HG03159 (cell line): ENCODE results near the gene UMODL1.
A peak's percentile ranks its signal among the peaks of the same experiment; 100 is the strongest.
"Not testable (repeated sequence)": the region's sequence is repeated elsewhere in the genome, so short reads cannot be mapped to it uniquely, and the experiment has no call there.

Experiments used
- ATAC-seq: cut with Tn5 transposase; IDR thresholded peaks from one replicate; pipeline ENCODE4 v1.9.1; 2021; ENCODE audit warnings: mild to moderate bottlenecking, moderate library complexity; ENCODE audit not compliant: unreplicated experiment

Gene UMODL1

DNA sequence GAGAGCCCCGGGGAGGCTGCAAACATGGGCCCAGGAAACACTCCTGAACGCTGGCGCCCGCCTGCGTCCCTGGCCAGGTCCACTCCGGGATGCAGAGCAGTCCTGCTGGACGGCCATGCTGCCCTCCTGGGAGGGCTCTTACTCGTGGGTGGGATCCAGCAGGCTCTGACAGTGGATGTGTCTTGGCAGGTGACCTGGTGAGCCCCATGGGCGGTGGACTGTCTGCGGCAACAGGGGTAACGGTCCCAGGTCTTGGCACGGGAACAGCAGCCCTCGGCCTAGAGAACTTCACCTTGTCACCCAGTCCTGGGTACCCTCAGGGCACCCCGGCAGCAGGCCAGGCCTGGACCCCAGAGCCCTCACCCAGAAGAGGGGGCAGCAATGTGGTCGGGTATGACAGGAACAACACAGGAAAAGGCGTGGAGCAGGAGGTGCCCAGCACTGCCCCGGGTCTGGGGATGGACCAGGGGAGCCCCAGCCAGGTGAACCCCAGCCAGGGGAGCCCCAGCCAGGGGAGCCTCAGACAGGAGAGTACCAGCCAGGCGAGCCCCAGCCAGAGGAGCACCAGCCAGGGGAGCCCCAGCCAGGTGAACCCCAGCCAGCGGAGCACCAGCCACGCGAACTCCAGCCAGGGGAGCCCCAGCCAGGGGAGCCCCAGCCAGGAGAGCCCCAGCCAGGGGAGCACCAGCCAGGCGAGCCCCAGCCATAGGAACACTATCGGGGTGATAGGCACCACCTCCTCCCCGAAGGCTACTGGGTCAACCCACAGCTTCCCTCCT lies 39.8 kb downstream of the UMODL1 start:
- ATAC-seq, result no peak

DNA sequence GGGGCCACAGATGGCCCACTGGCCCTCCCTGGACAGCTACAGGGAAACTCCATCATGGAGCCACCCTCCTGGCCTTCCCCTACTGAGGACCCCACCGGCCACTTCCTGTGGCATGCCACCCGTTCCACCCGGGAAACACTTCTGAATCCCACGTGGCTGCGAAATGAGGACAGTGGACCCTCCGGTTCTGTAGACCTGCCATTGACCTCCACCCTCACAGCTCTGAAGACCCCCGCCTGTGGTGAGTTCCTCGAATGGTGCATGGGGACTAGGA lies 40.3 kb downstream of the UMODL1 start:
- ATAC-seq, result no peak

DNA sequence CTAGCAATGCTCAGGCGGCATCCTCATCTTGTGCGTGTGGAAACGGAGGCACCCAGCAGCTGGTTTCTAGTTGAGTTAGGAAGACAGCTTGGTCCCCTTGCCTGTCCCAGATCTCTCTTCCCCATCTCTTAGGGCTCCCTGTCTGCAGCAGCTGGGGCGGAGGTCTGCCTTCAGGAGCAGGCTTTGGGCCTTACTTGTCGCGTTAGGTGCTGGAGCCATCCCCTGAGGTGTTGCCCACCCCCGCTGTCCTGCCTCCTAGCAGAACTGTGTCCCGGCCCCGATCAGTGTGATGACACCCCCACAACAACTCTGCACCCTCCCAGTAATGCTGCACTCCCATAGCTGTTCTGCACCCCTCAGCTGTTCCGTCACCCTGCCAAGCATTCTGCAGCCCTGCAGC lies 40.7 kb downstream of the UMODL1 start:
- no peak for ATAC-seq

DNA sequence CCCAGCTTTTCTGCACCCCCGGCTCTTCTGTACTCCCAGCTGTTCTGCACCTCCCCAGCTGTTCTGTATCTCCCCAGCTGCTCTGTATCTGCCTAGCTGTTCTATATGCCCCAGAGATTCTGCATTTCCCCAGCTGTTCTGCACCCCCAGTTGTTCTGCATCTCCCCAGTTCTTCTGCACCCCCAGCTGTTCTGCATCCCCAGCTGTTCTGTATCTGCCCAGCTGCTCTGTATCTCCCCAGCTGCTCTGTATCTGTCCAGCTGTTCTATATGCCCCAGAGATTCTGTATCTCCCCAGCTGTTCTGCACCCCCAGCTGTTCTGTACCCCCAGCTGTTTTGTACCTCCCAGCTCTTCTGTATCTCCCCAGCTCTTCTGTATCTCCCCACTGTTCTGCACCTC lies 41.1 kb downstream of the UMODL1 start:
- ATAC-seq, result no peak

DNA sequence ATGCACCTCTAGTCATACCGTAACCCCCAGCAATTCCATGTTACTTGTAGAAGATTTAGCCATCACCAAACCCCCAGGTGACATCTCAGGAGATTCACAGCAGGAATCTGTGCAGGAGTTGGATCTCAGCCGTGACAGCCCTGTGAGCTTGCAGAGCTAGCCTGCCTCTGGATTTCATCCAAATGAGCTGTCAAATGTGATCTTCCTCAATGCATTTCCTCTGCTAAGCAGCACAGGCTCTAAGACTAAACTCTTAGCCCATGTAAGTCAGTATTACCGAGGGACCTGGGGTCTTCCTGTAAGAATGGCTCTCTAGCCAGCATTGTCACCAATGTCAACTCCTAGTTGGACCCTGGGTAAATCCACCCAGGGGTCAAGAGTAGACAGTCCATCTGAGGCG lies 41.7 kb downstream of the UMODL1 start:
- ATAC-seq, result no peak

DNA sequence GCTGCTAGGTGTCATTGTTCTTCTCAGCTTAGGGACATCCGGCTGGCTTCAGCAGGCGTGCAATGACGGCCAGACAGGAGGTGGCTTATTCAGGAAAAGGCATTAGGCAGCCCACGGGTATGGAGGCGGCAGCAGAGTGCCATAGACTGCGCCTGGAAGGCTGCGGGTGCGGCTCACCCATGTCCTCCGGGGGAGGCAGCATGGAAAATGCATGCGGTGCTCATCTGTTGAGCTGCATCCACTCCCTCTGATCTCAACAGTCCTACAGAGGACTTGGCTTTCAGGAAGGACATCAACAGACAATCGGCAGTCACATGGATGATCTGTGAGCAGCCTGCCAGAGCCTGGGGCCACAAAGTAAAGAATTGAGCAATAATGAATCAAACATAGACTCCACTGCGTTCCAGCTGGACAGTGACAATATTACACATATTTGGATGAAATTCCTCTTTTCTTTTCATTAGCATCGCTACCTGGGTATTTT lies 42.9 kb downstream of the UMODL1 start:
- ATAC-seq, result no peak

DNA sequence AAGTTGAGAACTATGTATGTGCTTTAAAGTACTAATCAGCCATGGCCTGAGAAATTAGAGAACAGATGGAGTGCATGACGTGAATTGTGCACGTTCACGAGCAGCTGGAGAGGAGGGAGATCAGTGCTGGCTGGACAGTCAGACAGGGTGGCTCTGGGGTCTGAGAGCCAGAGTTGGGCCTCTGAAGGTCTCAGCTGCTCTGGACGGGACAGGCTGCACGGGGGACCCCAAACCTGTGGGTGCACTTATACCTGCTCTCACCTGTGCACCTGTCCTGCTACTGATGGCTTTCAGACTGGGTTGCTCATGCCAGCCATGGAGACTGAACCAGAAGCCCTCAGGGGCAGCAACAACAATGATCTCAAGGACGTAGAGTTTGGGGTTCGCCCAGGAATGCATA lies 43.5 kb downstream of the UMODL1 start:
- no peak for ATAC-seq

DNA sequence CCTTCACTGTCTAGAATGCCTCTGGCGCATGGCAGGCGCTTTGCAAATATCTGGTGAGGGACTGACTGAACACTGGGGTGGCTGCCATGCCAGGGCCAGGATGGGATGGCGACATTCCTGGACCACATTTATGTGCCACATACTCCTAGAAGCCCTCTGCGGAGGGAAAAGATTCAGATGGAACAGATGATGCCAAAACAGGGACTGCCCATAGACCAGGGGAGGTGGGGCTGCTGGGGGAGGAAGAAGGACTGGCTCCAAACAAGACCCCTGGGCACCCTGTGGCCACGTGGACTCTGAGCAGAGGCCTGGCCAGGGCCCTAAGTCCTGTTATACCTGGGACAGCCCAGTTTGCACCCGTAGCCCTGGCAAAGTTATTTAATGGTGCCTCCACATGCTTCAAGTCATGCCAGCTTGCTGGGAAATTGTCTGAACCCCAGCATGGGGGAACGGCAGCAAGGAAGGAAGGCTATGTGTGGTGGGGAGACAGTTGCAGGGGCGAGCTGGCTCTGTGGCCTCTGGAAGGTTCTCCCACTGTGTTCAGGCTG lies 44.1 kb downstream of the UMODL1 start:
- ATAC-seq, result no peak

DNA sequence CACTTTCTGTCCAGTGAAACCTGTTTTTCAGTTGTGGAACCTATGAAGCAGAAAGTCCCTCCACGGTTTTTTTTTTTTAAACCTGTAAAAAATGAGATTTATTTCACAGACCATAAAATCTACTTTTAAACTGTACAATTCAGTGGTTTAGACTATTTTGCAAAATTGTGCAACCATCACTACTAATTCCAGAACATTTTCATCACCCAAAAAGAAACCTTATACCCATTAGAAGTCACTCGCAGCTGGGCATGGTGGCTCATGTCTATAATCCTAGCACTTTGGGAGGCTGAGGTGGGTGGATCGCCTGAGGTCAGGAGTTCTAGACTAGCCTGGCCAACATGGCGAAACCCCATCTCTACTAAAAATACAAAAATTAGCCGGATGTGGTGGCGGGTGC lies 45.4 kb downstream of the UMODL1 start:
- ATAC-seq, result not testable (repeated sequence)

DNA sequence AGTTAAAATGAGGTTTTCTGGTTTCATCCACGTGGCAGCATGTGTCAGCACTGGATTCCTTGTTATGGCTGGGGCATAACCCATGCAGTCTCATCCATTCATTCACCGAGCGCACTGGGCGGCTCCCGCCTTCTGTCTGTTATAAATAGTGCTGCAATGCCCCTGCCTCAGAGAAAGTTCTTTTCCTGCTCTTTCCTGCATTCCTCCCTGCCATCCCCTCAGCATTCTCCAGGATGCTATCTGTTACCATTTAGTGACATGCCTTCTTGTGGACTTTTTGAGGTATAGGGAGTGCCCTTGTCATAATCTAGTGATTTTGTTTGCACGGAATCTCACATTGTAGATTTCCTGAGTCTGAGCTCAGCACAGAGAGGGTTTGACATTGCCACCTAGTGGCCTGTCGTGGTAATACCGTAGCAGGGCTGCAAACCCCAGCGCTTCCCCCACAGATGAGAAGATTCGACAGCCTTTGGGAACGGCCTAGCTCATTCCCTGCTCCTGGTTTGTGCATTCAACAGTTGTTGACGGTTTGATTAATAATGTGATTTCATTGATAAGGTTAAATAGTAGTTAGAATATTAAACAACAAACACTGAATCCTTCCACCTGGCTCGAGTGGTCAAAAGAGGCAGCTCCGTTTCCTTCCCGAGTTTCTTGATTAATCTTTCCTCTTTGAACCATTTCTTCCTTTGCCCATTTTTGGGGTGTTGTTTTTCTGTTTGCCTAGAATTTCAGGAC lies 46.3 kb downstream of the UMODL1 start:
- peak; percentile 55 for ATAC-seq

DNA sequence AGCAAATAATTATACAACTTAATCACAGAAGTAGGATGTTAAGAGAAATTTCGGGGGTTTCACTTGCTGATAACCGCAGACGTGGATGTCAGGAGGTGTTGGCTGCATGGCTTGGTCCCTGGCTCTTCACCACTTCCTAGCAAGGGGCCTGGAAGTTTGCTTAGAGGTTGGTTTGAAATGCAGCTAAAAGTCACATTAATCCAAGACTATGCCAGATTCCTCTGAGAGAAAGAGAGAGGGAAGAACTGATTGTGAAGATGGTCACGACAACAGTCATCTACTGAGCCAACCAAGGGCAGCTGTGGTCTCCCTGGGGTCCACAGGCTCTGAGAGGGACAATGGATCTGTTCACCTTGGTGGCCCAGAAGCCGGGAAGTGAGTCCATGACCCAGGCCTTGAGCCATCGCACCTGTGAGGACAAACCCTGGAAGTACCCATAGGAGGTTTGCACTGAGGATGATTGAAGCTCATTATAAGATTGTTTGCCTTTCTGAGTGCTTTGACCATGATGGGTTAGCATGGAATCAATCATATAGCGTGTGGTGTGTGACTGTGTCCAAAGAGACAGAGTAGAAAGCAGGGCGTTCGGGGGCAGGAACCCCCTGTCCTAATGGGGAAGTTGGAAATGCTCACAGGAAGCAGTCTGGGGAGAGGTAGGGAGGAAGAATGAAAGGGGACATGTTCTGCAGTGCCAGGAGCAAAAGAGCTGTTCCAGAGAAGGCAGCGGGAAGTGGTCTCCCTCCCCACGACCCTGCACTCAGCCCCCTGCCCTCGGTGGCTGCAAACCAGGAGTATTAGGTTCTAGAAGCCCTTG lies 47.1 kb downstream of the UMODL1 start:
- ATAC-seq, result no peak

DNA sequence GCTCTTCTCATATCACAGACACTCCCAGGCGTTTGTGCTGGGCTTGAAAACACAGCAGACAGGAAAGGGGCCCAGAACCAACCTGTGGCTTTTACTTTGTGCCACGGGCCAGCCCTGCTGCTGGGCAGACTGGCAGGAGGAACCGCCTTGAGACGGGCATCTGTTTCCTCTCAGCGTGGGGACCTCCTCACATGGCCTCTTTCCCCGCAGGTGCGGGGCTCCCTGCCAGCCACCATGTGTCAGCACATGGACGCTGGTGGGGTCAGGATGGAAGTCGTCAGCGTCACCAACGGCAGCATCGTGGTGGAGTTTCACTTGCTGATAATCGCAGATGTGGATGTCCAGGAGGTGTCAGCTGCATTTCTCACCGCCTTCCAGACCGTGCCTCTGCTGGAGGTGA lies 47.8 kb downstream of the UMODL1 start:
- no peak for ATAC-seq

DNA sequence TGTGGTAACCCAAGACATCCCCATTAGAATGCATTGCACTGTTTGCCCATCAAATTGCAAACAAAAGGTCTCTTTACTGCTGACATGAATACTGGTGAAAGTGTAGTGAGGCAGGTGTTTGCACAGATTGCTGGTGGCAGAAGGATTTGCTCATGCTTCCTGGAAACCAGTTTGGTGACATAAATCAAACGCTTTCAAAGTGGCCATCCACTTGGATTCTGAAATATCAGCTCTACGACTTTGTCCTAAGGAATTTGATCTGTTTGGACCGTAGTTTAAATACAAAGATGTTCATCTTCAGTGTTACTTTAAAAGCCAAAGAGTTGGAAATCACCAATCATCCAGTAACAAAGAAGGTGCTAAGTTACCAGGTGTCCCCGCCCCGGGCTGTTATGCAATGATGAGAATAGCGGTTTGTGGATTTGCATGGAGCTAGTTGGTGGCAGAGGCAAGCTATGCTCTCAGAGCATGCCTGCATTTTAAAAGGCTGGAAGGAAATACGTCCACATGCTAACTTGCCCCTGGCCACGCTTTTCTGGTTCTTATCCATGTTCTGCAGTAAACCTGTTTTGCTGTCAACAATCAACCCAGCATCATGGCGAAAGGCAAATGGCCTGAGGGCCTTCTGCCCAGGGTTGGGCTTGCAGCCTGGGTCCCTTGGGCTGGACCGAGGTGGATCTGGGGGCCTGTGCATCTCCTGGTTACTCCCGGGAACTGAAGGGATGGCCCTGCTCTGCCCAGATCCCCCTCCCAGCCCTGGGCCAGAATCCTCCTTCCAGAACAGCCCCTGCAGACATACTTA lies 49.2 kb downstream of the UMODL1 start:
- ATAC-seq, result no peak

DNA sequence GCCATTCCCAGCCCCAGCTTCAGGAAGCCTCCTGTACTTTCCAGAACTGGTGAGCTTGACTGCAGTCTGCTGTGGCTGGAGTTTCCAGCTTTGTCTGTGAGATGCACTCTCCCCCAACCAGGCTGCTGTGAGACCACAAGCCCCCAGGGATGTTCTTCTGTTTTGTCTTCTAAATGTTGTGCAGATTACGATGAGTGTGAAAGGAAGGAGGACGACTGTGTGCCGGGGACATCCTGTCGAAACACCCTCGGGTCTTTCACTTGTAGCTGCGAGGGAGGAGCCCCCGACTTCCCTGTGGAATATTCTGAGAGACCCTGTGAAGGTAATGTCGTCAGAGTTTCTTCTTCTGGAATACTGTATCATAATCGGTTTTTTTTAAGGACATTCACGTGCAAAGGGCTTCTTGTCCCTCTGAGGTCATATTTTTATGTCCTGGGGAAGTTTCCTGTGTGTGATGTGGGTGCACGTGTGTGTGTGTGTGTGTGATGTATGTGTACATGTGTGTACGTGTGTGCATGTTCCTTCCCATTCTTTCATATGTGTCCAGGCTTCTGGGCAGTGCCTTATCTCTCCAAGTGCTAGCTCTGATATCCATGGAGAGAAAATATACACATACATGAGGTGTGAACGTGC lies 49.9 kb downstream of the UMODL1 start:
- no peak for ATAC-seq

DNA sequence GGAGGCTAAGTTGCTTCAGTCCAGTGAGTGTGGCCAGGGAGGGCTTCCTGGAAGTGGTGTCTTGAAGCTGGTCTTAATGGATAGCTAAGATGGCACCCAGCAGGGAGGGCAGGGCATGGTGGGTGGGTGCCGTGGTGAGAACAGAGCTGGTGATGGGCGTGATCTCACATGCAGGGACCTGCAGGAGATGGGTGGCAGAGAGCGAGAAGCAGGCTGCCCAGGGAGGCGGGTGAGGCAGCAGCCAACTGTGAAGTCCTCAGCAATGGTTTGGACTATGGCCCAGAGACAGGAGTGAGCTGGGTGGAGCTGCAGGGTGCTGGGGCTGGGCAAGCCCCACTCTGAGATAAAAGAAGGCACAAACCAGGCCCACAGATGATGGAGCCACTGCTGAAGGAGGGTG lies 50.7 kb downstream of the UMODL1 start:
- ATAC-seq, result no peak

DNA sequence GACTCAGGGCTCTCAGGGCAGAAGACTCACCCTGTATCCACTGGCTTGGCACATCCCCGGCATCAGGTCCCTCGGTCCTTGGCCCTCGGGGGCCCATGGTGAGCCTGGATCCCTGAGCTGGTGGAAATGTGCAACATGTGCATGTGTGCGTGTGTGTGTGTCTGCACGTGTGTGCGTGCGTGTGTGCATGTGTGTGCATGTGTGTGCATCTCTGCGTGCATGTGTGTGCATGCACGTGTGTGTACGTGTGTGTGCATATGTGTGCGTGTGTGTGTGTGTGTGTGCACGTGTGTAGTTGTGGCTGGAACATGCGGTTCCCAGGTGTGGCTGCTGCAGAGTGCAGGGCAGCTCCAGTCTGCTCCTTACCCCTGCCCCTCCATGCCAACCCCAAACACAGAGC lies 51.3 kb downstream of the UMODL1 start:
- no peak for ATAC-seq

DNA sequence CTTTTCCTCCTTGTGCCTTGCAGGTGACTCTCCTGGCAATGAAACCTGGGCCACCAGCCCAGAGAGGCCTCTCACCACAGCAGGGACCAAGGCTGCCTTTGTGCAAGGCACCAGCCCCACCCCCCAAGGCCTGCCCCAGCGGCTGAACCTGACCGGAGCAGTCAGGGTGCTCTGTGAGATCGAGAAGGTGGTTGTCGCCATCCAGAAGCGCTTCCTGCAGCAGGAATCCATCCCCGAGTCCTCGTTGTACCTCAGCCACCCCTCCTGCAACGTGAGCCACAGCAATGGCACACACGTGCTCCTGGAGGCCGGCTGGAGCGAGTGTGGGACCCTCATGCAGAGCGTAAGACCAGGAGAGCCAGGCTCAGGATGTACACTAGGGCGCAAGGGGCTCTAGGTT lies 51.7 kb downstream of the UMODL1 start:
- no peak for ATAC-seq

DNA sequence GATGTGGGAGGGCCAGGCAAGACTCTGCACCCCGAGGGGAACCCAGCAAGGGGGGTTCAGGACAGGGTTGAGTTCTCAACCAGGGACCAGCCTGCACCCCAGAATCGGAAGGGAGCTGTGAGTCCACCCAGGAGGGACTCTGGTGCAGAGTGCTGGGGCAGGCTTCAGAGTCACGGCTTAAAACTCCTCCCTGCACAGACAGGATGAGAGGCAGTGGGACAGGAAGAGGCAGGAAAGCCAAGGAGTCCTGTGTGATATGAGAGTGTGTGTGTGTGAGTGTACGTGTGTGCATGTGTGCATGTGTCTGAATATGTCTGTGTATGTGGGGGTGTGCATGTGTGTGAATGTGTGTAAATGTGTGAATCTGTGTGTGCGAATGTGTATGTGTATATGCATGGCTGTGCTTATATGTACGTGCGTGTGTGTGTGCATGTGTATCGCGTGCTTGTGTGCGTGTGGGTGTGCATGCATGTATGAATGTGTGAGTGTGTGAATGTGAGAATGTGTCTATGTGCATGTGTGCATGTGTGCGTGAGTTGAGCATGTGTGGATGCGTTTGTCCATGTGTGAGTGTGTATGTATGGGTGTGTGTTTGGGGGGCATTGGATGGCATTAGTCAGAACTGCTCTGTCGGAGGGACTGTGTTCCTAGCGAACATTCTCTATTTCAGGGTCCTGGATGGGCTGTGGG lies 52.2 kb downstream of the UMODL1 start:
- ATAC-seq, result no peak

DNA sequence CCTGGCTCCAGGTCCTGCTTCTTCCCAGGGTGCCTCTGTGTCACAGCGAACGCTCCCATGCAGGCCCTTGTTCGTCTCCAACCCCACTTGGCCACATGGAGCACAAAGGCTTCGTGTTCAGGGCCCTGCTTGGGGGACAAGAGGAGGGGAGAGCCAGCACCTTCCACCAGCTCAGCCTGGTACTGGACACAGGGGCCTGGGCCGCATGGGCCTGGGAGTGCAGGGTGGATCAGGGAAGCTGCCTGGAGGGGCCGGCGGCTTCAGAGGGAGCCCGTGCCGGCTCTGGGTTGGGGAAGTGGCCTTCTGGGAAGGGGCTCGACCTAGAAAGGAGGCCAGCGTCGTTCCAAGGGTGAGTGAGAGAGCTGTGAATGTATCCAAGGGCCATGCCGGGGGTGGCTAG lies 53.0 kb downstream of the UMODL1 start:
- ATAC-seq, result no peak
